Hematopoietic multipotent progenitor cell treated with erythropoietin and hydrocortisone succinate and interleukin-3 and kit ligand, for 15 days (in vitro differentiated cells): Measurements from ENCODE around the gene IL17B.

Source experiments
- DNase-seq: peaks from one replicate; pipeline ENCODE4 v3.0.0-alpha.2; 2015; ENCODE audit warnings: low spot score

The IL17B gene

GRCh38 chr5:149379177-149379761 is at the start of gene IL17B:
Gene IL17B, minus strand, starts transcription at chr5:149379292. Its CDS starts 67 bp downstream, at chr5:149379225.
- DNase-seq = no peak

- no peak for DNase-seq
Observed at GRCh38 chr5:149428032-149428431, 48.9 kb upstream of the IL17B start.

GRCh38 chr5:149427374-149427773 is 48.3 kb upstream of the IL17B start:
- no peak for DNase-seq

- DNase-seq = no peak
Observed at GRCh38 chr5:149426931-149427330, 47.8 kb upstream of the IL17B start.

- DNase-seq = no peak
Observed at GRCh38 chr5:149425729-149426128, 46.6 kb upstream of the IL17B start.

GRCh38 chr5:149424371-149425315 is 45.6 kb upstream of the IL17B start:
- DNase-seq = no peak

GRCh38 chr5:149423794-149424268 is 44.7 kb upstream of the IL17B start:
- no peak for DNase-seq

GRCh38 chr5:149423049-149423793 is 44.1 kb upstream of the IL17B start:
- no peak for DNase-seq

GRCh38 chr5:149422366-149423048 is 43.4 kb upstream of the IL17B start:
- DNase-seq = no peak

GRCh38 chr5:149421834-149422233 is 42.7 kb upstream of the IL17B start:
- DNase-seq = no peak

- no peak for DNase-seq
Observed at GRCh38 chr5:149421372-149421685, 42.2 kb upstream of the IL17B start.

- no peak for DNase-seq
Observed at GRCh38 chr5:149420545-149421371, 41.7 kb upstream of the IL17B start.

GRCh38 chr5:149419859-149420544 is 40.9 kb upstream of the IL17B start:
- DNase-seq = no peak

- no peak for DNase-seq
Observed at GRCh38 chr5:149419532-149419858, 40.4 kb upstream of the IL17B start.

GRCh38 chr5:149418910-149419531 is 39.9 kb upstream of the IL17B start:
- DNase-seq = no peak

- DNase-seq = no peak
Observed at GRCh38 chr5:149417711-149418368, 38.7 kb upstream of the IL17B start.

- DNase-seq = no peak
Observed at GRCh38 chr5:149416987-149417710, 38.1 kb upstream of the IL17B start.

GRCh38 chr5:149415066-149415967 is 36.2 kb upstream of the IL17B start:
- DNase-seq = no peak
